Astrocyte of the cerebellum (primary cell): Measurements from ENCODE around the gene LPO.

ENCODE experiments used
- DNase-seq: peaks from one replicate; pipeline ENCODE4 v3.0.0-alpha.2; 2011; ENCODE audit warnings: low read depth
- H3K4me3 ChIP-seq: 2 replicates; pipeline ENCODE4 v1.5.1; 2011; ENCODE audit warnings: mild to moderate bottlenecking, low read depth, low read length, moderate library complexity
- in situ Hi-C: cut with HindIII; loops from 2 replicates; pipeline ENCODE4 v1.10.0; 2017; ENCODE audit warnings: low sequenced_read_pairs
- TF ChIP-seq, protein P1 (sequence below): IDR thresholded peaks from 2 replicates; pipeline ENCODE4 v1.5.1; 2012; ENCODE audit warnings: low read length, low read depth, moderate library complexity, mild to moderate bottlenecking; ENCODE audit errors: missing control alignments

Gene LPO

DNA sequence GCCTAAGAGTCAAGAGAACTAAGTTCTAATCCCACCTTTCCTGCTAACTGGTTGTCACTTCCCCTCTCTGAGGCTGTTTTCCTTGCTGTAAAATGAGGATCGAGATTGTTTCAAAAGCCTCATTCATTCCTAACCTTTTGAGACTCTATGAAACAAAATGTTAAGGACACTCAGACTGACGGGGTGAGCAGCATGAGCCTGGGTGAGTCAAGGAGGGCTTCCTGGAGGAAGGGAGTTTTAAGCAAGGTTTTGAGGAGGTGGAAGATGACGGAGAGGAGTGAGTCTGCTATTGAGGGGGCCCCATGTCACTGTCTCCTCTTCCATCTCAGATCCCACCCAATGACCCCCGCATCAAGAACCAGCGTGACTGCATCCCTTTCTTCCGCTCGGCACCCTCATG is 41.8 kb upstream of the LPO start:
- DNase-seq, result no peak
- H3K4me3 ChIP-seq, result no peak overlapping the region
- TF ChIP-seq, protein P1, sequence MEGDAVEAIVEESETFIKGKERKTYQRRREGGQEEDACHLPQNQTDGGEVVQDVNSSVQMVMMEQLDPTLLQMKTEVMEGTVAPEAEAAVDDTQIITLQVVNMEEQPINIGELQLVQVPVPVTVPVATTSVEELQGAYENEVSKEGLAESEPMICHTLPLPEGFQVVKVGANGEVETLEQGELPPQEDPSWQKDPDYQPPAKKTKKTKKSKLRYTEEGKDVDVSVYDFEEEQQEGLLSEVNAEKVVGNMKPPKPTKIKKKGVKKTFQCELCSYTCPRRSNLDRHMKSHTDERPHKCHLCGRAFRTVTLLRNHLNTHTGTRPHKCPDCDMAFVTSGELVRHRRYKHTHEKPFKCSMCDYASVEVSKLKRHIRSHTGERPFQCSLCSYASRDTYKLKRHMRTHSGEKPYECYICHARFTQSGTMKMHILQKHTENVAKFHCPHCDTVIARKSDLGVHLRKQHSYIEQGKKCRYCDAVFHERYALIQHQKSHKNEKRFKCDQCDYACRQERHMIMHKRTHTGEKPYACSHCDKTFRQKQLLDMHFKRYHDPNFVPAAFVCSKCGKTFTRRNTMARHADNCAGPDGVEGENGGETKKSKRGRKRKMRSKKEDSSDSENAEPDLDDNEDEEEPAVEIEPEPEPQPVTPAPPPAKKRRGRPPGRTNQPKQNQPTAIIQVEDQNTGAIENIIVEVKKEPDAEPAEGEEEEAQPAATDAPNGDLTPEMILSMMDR, result no peak
- in situ Hi-C loops, result no loop called here

DNA sequence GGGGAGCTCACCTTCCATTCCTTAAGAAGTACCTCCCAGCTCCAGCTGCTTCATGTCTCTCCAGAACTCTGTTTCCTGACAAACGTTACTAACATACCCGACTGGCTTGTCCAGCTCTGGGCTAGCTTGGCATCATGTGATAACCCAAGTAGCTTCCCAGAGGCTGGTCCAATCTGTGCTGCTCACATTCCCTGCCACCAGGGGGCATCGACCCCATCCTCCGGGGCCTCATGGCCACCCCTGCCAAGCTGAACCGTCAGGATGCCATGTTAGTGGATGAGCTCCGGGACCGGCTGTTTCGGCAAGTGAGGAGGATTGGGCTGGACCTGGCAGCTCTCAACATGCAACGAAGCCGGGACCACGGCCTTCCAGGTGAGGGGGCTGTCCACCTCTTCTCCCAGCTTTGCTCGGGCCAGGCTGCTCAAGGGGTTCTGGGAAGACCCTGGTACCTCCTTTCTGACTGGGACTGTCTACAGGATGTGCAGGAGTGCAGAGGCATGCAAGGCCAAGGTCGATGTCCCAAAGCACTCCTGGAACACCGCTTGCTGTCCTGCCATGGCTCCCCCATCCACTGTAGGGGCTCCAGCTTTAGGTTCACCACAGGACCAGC is 38.3 kb upstream of the LPO start:
- in situ Hi-C loops, result no loop called here
- H3K4me3 ChIP-seq, result no peak overlapping the region
- TF ChIP-seq, protein P1, result peak; percentile 51
- DNase-seq, result no peak

GRCh38 chr17:58202859-58203258 is 35.5 kb upstream of the LPO start:
- TF ChIP-seq, protein P1, result no peak
- in situ Hi-C loops, result no loop called here
- H3K4me3 ChIP-seq, result no peak overlapping the region
- DNase-seq, result no peak

DNA sequence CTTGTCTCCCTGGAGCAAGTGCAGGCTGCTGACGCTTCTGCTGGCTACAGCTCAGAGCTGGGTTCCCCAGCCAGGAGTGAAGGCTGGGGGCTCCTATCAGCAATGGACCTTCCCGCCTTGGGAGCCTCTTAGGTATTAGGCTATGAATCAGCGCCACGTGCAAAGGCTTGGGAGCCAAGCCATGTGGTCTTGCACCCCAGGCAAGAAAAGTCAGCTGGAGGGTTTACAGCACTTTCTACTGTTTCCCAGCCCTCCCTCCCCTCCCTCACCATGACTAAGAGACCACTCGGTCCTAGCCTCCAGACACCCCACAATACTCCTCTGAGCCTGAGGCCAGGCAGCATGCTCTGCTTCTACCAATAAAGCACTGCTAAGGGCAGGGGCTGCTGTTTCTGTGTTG is 33.6 kb upstream of the LPO start:
- TF ChIP-seq, protein P1, result no peak
- in situ Hi-C loops, result no loop called here
- H3K4me3 ChIP-seq, result no peak overlapping the region
- DNase-seq, result no peak

- no peak for DNase-seq
- TF ChIP-seq, protein P1, result no peak
- in situ Hi-C loops, result no loop called here
- H3K4me3 ChIP-seq, result no peak overlapping the region
These were observed 32.4 kb upstream of the LPO start for GRCh38 chr17:58205936-58206335.

- in situ Hi-C loops, result no loop called here
- TF ChIP-seq, protein P1, result no peak
- H3K4me3 ChIP-seq, result no peak overlapping the region
- DNase-seq, result no peak
These were observed 30.9 kb upstream of the LPO start for GRCh38 chr17:58207451-58207850.
